NB4 (cell line): ENCODE data around the gene EPB41L1.

Experiments
- CTCF ChIP-seq: IDR thresholded peaks from one replicate; pipeline ENCODE4 v1.5.1; 2012; ENCODE audit warnings: low read depth, low read length
- MYC ChIP-seq: IDR thresholded peaks from 2 replicates; pipeline ENCODE4 v1.6.1; 2011; ENCODE audit warnings: low read depth, low read length
- POLR2A ChIP-seq: IDR thresholded peaks from 2 replicates; pipeline ENCODE4 v1.6.1; 2011; ENCODE audit warnings: mild to moderate bottlenecking; ENCODE audit not compliant: insufficient read length; ENCODE audit errors: extremely low read depth

DNA sequence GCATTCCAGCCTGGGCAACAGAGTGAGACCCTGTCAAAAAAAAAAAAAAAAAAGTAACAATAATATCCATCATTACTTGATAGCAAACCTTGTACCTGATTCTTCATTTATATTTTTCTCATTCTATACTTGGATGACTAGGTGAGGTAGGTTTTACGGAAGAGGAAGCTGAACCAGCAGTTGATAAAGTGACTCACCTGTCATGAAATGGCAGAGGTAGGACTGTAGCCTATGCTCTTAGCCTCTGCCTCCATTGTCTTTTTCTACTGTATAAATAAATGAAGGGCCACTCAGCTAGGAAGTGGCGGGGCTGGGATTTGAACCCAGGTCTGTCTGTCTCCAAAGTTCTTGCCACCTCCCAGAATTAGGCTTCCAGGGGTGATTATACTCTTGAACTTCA is 20.7 kb upstream of the EPB41L1 start:
- TF ChIP-seq CTCF: no peak
- no peak for TF ChIP-seq POLR2A
- no peak for TF ChIP-seq MYC
